ENCODE measurements around the gene SEC23A. TPM values are rescaled to one million over a fixed set of nuclear protein-coding genes. Genes with fewer than 3 reads are reported as not detected.

SEC23A gene
- total and polyA plus RNA-seq, 4 donors = 36.5 to 169 (median 52.1) TPM

DNA sequence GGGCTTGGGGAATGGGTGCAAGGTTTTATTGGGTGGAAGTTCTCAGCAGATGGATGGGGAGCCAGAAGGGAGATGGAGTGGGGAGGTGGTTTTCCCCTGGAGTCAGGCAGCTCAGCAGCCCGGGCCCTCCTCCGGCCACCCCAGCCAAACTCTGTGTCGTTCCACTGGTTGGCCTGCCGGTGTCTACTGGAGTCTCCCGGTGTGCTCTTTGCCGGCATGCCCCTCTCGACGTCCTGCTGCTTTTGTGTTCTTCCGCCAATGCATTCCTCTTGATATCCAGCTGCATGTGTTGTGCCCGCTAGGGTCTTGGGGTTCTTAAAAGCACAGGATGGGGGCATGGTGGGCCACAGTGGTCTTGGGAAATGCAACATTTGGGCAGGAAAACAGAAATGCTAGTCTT is 72.8 kb downstream of the SEC23A start:
- peaks cover 4 to 13% (median 10%) of the 10 kb centered on the region in 4 donors for H3K4me1 ChIP-seq (ENCODE audit: control insufficient read depth in 4 of 4, insufficient read depth in 4 of 4, low read length in 3 of 4)
- 96% methylated on average over 10 of the region's 10 CpGs for whole genome bisulfite sequencing
- H3K9me3 ChIP-seq (ENCODE audit: control insufficient read depth in 4 of 4, low read length in 3 of 4) = no peaks in the 10 kb centered on the region
- no peak for DNase-seq (ENCODE audit: low spot score)
- H3K27ac ChIP-seq (ENCODE audit: low read depth in 1 of 2, low read length in 2 of 2) = no peak overlapping the region
- H3K27me3 ChIP-seq (ENCODE audit: control insufficient read depth in 4 of 4, insufficient read depth in 4 of 4, low read length in 3 of 4) = no peaks in the 10 kb centered on the region
- H3K4me3 ChIP-seq (ENCODE audit: low read depth in 1 of 3, low read length in 3 of 3) = no peak overlapping the region
- no peak overlapping the region for H3K9ac ChIP-seq (ENCODE audit: low read depth in 1 of 2, low read length in 2 of 2)
- TF ChIP-seq, protein P1, sequence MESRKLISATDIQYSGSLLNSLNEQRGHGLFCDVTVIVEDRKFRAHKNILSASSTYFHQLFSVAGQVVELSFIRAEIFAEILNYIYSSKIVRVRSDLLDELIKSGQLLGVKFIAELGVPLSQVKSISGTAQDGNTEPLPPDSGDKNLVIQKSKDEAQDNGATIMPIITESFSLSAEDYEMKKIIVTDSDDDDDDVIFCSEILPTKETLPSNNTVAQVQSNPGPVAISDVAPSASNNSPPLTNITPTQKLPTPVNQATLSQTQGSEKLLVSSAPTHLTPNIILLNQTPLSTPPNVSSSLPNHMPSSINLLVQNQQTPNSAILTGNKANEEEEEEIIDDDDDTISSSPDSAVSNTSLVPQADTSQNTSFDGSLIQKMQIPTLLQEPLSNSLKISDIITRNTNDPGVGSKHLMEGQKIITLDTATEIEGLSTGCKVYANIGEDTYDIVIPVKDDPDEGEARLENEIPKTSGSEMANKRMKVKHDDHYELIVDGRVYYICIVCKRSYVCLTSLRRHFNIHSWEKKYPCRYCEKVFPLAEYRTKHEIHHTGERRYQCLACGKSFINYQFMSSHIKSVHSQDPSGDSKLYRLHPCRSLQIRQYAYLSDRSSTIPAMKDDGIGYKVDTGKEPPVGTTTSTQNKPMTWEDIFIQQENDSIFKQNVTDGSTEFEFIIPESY (IDR thresholded peaks at IDR 0.05) = no peak
- TF ChIP-seq SP1 (IDR thresholded peaks at IDR 0.05) (no peak), GABPA (IDR thresholded peaks at IDR 0.05 in 1 of 2, conservative IDR thresholded peaks at IDR 0.05 in 1 of 2) (no peak), RAD21 (IDR thresholded peaks at IDR 0.05) (no peak), TAF1 (conservative IDR thresholded peaks at IDR 0.05) (no peak), JUND (IDR thresholded peaks at IDR 0.05) (no peak), YY1 (IDR thresholded peaks at IDR 0.05) (no peak), FOXA2 (IDR thresholded peaks at IDR 0.05) (no peak), EGR1 (IDR thresholded peaks at IDR 0.05; ENCODE audit: low read depth in 2 of 2) (no peak), NR2F2 (IDR thresholded peaks at IDR 0.05) (no peak), HNF4G (IDR thresholded peaks at IDR 0.05) (no peak), HNF4A (conservative IDR thresholded peaks at IDR 0.05) (no peak), RXRA (IDR thresholded peaks at IDR 0.05) (no peak), FOXA1 (IDR thresholded peaks at IDR 0.05) (no peak)
- TF ChIP-seq, protein P2, sequence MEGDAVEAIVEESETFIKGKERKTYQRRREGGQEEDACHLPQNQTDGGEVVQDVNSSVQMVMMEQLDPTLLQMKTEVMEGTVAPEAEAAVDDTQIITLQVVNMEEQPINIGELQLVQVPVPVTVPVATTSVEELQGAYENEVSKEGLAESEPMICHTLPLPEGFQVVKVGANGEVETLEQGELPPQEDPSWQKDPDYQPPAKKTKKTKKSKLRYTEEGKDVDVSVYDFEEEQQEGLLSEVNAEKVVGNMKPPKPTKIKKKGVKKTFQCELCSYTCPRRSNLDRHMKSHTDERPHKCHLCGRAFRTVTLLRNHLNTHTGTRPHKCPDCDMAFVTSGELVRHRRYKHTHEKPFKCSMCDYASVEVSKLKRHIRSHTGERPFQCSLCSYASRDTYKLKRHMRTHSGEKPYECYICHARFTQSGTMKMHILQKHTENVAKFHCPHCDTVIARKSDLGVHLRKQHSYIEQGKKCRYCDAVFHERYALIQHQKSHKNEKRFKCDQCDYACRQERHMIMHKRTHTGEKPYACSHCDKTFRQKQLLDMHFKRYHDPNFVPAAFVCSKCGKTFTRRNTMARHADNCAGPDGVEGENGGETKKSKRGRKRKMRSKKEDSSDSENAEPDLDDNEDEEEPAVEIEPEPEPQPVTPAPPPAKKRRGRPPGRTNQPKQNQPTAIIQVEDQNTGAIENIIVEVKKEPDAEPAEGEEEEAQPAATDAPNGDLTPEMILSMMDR (IDR thresholded peaks at IDR 0.05; ENCODE audit: low read depth, low read length, missing input control) = no peak
- TF ChIP-seq, protein P3, sequence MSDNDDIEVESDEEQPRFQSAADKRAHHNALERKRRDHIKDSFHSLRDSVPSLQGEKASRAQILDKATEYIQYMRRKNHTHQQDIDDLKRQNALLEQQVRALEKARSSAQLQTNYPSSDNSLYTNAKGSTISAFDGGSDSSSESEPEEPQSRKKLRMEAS (IDR thresholded peaks at IDR 0.05) = no peak
- TF ChIP-seq, protein P4, sequence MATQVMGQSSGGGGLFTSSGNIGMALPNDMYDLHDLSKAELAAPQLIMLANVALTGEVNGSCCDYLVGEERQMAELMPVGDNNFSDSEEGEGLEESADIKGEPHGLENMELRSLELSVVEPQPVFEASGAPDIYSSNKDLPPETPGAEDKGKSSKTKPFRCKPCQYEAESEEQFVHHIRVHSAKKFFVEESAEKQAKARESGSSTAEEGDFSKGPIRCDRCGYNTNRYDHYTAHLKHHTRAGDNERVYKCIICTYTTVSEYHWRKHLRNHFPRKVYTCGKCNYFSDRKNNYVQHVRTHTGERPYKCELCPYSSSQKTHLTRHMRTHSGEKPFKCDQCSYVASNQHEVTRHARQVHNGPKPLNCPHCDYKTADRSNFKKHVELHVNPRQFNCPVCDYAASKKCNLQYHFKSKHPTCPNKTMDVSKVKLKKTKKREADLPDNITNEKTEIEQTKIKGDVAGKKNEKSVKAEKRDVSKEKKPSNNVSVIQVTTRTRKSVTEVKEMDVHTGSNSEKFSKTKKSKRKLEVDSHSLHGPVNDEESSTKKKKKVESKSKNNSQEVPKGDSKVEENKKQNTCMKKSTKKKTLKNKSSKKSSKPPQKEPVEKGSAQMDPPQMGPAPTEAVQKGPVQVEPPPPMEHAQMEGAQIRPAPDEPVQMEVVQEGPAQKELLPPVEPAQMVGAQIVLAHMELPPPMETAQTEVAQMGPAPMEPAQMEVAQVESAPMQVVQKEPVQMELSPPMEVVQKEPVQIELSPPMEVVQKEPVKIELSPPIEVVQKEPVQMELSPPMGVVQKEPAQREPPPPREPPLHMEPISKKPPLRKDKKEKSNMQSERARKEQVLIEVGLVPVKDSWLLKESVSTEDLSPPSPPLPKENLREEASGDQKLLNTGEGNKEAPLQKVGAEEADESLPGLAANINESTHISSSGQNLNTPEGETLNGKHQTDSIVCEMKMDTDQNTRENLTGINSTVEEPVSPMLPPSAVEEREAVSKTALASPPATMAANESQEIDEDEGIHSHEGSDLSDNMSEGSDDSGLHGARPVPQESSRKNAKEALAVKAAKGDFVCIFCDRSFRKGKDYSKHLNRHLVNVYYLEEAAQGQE (IDR thresholded peaks at IDR 0.05) = no peak
- TF ChIP-seq, protein P5, sequence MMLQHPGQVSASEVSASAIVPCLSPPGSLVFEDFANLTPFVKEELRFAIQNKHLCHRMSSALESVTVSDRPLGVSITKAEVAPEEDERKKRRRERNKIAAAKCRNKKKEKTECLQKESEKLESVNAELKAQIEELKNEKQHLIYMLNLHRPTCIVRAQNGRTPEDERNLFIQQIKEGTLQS (IDR thresholded peaks at IDR 0.05) = no peak
- H3K36me3 ChIP-seq (ENCODE audit: control insufficient read depth in 4 of 4, insufficient read depth in 3 of 4, low read depth in 1 of 4, low read length in 3 of 4) = peaks cover 6 to 36% (median 21%) of the 10 kb centered on the region in 4 donors

Data from liver (tissue), 9 donors.